HG03565 (cell line): ENCODE data around the gene EPC1.
"Not testable (repeated sequence)": the region's sequence is repeated elsewhere in the genome, so short reads cannot be mapped to it uniquely, and the experiment has no call there.

ENCODE experiments used
- ATAC-seq: cut with Tn5 transposase; IDR thresholded peaks from one replicate; pipeline ENCODE4 v1.9.1; 2021; ENCODE audit warnings: mild to moderate bottlenecking, moderate library complexity; ENCODE audit not compliant: unreplicated experiment

The EPC1 gene, protein sequence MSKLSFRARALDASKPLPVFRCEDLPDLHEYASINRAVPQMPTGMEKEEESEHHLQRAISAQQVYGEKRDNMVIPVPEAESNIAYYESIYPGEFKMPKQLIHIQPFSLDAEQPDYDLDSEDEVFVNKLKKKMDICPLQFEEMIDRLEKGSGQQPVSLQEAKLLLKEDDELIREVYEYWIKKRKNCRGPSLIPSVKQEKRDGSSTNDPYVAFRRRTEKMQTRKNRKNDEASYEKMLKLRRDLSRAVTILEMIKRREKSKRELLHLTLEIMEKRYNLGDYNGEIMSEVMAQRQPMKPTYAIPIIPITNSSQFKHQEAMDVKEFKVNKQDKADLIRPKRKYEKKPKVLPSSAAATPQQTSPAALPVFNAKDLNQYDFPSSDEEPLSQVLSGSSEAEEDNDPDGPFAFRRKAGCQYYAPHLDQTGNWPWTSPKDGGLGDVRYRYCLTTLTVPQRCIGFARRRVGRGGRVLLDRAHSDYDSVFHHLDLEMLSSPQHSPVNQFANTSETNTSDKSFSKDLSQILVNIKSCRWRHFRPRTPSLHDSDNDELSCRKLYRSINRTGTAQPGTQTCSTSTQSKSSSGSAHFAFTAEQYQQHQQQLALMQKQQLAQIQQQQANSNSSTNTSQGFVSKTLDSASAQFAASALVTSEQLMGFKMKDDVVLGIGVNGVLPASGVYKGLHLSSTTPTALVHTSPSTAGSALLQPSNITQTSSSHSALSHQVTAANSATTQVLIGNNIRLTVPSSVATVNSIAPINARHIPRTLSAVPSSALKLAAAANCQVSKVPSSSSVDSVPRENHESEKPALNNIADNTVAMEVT

DNA sequence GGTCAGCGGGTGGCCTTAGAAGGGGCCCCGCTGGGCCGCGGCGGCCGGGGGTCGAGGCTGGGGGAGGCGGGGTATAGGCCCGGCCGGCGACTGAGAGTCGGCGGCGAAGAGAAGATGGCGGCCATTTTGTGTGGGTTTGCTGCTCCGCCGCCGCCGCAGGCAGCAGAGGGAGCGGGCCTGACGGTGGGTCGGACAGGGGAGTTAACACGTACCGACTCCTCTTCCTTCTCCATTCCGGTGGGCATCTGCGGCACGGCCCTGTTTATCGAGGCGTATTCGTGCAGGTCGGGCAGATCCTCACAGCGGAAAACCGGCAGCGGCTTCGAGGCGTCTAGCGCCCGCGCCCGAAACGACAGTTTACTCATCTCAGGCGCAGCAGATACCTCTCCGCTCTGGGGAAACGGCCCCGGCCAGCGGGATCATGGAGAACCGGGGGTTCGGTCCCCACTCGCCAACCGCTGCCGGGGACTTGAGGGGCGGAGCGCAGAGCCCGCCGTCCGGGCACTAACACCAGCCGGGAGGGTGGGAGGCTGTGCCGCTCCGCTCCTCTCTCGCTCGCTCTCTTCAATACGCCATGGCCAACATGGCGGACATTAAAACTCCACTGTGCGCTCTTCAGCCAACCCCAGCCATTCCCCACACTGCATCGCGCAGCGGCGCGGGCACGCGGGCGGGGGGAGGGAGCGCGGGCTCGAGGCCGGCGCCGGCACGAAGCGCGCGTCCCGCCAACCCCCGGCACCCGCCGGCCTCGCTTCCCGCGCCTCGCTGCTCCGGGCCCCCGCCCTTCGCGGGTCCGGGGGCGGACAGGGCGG lies at the start of gene EPC1:
EPC1 (minus strand) TSS at position 608 of the 812 bp plus-strand sequence; CDS start at position 365, 243 bp downstream.
- ATAC-seq: peak; percentile 65

DNA sequence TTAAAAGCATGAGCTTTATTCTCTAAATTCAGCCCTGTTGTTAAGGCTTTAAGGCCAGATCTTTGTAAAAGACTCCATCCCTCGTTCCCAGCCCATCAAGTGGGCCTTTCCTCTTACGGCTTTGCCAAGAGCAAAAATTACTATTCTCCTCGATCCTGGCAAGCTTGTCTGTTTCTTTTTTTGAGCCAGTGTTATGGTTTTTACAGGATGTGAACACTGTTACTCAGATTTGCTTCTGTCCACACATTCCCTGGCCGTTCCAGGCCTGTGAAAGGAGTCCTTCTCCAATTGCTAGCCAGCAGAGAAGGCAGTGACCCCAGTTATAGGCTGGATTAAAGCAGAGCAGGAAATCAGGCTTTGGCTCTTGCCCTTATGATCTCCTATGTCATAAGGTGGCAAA lies 47.0 kb upstream of the EPC1 start:
- no peak for ATAC-seq

DNA sequence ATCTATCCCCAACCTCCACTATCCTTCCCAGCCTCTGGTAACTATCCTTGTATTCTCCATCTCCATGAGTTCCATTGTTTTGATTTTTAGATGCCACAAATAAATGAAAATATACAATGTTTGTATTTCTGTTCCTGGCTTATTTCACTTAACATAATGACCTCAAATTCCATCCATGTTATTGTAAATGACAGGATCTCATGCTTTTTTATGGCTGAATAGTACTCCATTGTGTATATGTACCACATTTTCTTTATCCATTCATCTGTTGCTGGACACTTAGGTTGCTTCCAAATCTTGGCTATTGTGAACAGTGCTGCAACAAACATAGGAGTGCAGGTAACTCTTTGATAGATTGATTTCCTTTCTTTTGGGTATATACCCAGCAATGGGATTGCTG lies 45.3 kb upstream of the EPC1 start:
- not testable (repeated sequence) for ATAC-seq

DNA sequence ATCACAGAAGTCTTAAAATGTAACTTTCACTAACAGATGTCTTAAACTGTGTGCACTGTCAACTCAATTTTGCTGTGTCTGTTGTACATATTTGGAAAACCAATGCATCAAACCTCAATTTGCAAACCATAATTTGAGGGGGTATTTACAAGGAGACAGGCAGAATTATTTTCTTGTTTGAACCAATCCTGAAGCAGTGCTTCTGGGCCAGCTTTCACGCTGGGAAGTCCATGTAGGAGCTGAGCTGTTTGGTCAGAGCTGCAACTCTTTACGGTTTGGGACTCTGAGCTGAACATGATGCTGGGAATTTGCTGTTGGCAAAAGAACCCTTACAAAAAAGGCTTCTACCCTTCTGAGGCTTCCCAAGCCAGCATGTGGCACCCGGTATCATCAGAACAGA lies 43.2 kb upstream of the EPC1 start:
- ATAC-seq: no peak

DNA sequence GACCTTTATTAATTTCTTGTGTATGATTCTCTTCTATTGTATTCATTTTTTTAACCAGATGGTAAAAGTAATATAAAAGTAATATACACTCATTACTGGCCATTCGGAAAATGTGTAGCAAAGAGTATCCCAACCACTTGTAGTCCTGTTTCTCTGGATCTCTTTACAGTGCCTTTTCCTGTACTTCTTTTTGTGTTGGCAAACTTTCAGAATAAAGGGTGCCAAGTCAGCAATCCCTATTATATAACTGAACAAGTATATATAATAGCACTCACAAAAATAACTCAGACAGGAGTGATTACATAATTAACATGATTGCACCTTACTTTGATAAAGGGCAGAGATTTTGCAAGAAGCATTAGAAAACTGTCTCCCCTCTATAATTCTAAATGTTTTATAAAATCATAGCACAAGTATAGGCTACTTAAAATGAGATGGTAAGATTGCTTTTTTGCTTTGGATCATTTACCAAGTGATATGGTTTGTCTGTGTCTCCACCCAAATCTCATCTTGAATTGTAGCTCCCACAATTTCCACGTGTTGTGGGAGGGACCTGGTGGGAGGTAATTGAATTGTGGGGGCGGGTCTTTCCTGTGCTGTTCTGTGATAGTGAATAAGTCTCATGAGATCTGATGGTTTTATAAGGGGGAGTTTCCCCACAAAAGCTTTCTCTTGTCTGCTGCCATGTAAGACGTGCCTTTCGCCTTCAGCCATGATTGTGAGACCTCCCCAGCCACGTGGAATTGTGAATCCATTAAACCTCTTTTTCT lies 41.5 kb upstream of the EPC1 start:
- ATAC-seq: no peak

DNA sequence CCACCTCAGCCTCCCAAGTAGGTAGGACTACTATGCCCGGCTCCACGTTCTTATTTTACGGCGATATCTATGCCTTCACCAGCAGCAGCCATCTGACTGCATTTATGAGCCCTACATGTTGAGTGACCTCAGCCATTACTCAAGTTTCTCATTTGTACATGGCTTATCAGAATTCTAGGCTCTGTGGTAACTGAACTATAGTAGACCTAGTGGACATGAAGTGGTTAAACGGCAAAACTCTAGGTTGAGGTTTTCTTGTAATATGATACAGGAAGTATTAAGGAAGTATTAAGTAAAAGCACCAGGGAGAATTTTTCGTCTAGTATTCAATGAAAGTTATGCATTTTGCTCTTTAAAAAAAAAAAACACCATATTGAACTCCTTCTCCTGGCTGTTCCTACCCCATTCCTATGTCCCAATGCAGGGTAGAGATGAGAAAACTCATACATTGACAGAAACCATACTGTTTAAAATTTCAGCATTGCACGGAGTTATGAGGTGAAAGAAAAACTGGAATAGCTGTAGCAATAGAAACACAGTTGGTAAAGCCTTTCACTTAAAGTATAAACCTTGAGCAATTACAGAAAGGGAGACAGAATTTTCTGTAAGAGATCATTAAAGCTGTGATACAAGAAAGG lies 39.8 kb upstream of the EPC1 start:
- ATAC-seq: no peak

DNA sequence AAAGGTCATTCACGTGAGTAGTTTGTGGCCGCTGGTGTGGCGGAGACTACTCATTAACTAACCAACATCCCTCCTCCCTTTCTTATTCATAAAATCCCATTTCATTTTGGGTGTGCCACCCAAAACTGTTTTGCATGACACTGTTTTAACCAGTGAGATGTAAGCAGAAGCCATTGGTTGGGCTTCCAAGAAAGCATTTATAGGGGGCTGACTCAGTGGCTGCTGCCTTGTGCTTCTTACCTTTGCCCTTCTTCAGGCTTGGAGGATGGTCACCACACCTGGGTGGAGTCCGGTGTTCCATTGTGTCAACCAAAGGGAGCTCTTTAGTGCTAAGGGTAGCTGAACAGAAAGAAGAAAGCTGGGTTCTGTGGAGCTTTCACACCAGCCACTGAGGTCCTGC lies 37.2 kb upstream of the EPC1 start:
- ATAC-seq: no peak

DNA sequence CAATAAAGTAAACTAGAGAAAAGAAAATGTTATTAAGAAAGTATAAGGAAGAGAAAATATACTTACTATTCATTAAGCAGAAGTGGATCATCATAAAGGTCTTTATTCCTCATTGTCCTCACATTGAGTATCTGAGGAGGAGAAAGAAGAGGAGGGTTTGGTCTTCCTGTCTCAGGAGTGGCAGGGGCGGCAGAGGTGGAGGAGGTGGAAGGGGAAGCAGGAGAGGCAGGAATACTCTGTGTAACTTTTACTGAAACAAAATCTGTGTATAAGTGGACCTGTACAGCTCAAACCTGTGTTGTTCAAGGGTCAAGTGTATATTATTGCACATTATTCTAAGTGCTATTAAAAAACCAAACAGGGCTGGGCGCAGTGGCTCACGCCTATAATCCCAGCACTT lies 34.2 kb upstream of the EPC1 start:
- ATAC-seq: no peak

DNA sequence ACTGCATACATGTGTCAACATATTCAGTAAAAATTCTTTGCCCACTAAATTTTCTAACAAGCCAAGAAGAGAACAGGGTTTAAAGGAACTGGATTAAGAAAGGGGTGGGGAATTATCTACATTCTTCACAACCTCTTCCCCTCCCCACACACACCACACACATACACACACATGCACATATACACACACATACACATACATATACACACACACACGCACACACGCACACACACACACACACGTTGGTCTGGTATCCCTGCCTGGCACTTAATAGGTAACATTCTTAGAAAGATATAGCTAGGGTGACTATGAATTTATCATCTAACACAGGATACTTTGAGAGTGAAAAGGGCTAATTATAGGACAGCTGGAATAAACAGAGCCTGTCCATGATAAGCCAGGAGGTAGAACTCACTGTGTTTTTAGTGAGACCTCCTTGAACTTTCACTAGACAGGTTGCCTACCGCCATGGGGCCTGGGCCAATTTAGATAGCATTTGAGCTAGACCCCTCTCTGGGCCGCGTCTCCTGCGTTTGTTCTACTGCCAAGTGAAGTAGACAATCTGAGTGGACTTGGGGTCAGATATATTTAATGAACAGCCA lies 33.1 kb upstream of the EPC1 start:
- no peak for ATAC-seq

DNA sequence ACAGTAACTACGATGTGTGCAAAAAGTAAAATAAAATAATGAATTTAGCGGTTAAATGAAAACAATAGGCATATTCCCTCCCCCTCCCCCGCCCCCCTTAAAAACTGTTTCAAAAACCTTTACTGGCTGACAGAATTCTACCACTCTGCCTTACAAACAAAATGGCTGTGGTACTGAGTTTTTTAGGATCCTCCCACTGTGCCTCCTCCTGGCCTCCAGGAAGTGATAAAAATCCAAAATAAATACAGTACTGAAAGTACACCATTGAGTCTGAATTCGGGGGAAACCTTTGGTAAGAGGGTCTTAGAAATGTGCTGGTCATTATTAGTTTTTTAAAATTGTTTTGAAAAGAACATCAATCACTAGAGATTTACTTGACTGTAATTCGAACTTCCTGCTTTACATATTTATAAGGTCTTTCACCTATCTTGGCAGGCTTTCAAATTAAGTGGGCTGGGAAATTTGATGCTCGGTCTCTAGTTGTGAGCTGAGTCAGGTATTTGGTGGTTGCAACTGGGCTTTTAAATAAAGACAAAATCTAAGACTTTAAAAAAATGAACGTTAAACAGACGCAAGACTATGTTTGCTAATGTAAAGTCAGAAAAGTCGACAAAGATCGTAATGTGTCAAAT lies 32.5 kb upstream of the EPC1 start:
- ATAC-seq: peak; percentile 29

DNA sequence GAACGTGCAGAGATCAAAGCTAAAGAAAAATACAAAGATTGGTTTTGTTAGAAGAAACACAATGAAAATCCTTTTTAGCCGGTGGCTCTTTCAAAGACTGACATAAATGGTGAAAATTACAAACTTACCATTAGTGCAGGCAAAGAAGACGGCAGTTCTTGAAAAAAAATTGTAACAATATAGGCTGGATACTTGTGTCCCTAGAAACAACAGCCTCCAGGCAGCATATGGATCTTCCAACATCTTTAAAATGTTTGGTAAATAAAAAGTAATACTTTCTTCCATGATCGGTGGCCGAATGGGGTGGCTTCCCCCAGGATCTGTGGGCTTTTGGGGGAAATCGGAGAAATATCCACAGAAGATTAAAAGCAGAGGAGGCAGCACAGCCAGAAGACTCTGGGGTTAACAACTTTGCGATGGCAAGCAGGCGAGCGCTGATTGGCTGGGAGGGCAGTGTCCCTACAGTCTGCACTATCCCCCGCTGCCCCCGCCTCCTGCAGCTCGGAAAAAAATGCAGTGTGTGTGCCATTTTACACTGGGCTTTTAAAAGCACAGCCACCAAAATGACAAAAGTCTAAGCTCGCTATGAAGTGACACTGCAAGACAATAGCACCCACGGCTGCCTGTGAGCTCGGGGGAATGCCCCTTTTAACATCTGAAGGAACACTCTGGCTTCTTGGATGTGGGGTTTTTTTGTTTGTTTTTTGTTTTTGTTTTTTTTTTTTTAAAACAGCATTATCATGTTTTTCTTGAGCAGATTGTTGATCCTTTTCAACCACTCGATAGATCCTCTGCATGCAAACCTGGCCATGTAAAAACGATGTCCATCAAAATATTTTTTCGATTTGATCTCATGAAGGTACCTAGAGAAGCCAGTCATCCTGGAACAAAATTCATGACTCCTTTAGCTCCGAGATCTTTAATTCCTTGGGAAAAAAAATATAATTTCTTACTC lies 31.7 kb upstream of the EPC1 start:
- ATAC-seq: peak; percentile 86

DNA sequence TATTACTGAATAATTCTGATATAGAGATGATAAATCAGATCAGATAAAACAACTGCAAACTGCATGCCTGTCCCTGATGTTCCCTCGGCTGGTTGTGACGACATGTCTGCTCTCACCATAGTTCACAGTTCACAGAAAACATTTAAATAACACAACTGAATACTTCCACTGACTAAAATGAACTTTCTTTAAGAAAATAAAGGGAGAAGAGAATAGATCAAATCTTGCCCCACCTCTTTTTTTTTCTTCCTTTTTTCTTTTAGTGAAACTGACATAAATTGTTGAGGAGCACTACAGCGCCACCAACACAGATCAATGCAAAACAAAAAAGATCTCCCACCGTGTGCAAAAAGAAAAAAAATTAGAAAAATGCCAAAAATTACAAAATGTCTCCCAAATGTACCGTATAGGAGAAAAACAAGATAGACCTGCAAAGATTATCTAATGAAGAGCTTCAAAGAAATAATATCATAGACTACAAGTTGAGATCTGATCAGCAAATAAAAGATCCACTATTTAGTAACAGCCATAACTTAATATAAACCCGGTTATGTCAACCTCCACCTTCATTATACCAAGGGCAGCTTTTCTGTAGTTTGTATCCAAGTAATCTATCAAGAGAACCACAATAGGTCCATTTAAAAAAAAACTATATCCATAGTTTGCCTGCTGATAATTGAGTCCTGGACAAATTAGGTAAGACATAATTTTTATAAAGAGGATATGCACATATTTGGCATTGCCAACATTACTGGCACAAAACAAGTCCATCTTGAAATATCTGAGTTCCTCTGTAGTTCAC lies 30.7 kb upstream of the EPC1 start:
- ATAC-seq: no peak

DNA sequence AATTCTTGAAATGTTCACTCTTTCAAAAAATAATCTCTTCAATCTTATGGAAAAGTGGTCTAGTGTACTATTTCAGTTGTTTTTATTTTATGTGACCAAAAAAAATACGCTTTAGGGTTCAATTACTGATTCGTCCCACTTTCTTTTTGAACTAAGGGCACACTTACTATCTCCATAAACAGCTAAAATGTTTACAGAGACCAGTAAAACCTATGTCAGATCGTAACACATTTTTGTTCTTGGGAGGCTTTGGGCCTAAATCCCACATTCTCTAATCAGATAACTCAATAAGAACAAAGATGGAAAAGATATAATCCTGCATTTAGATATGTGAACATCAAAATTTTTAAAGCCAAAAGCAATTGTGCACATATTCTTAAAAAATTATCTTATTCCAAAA lies 29.8 kb upstream of the EPC1 start:
- ATAC-seq: no peak

DNA sequence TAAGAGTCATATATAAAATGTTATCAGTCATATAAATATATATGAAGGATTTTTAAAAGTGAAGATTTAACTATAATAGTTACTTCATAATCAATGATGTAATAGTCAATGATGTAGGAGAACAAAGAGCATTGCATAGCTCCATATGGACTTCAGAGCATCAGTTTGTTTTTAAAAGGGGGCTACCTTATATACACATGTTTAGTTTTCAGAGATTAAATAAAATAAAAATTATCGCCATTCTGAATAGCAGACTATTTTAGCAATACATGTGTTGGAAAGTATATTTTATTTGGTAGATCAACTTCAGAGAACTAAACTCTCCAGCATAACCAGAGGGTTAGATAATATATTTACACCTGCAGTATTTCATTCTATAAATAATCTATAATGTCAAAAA lies 29.1 kb upstream of the EPC1 start:
- no peak for ATAC-seq

DNA sequence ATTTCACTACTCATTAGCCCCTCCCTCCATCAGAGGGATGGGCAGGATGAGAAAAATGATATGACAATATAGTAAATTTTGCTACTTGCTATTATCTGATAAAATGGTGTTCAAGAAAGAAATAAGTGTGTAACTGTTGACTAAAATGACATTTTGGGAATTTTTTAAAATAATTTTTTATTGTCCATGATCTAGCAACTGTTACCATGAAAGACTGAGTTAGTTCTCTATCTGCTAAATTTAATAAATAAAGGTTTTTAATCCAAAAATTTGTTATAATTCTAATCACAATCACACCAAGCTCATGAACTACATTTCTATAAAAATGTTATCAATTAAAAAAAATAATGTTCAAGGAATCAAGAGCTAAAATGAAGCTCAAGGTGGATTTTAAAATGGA lies 28.7 kb upstream of the EPC1 start:
- ATAC-seq: no peak

DNA sequence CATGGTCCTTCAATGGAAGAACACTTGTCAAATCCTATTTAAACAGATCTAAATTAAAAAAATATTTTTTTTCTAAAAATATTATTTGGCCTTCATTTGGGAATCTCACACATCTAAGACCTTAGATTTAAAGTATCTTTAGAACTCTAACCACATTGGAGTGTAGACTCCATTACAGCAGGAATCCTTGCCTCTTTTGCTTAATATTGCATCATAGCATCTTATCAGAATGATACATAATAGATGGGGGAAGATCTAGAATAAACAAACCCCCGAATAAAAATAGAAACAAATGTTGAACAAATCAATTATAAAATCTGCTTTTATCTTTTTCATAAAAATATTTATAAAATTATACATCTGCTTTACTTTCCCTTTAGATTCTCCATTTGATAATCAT lies 27.6 kb upstream of the EPC1 start:
- no peak for ATAC-seq

DNA sequence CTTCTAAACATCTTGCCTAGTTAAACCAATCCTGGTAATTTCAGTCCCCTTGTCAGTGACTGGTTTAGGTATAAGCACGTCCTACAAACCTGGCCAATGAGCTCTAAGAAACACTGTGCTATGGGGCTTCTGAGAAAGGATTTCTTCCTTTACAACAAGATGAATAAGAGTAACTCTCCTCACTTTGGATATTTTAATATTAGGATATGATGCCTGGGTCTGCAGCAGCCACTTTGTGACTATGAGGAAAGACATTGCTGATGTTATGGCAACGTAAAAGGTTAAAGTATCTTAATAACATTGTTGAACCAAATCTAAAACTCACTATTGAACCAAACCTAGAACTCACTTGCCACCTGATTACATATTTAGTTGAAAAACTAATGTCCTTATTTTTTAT lies 26.5 kb upstream of the EPC1 start:
- ATAC-seq: no peak
